ENCODE results near the gene LCE2B. TPM values are rescaled to one million over a fixed set of nuclear protein-coding genes. Genes with fewer than 3 reads are reported as not detected.
"Not testable (repeated sequence)": the region's sequence is repeated elsewhere in the genome, so short reads cannot be mapped to it uniquely, and the experiment has no call there.

The LCE2B gene, protein sequence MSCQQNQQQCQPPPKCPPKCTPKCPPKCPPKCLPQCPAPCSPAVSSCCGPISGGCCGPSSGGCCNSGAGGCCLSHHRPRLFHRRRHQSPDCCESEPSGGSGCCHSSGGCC
- total RNA-seq (2022) = not detected in 2 replicates
- Bru-seq, nascent RNA = not detected
- BruChase-seq, experiment 1, labeled RNA remaining after a 6-hour chase = not detected
- not detected for BruChase-seq, experiment 2, labeled RNA remaining after a 2-hour chase
- long read RNA-seq = 0 reads

DNA sequence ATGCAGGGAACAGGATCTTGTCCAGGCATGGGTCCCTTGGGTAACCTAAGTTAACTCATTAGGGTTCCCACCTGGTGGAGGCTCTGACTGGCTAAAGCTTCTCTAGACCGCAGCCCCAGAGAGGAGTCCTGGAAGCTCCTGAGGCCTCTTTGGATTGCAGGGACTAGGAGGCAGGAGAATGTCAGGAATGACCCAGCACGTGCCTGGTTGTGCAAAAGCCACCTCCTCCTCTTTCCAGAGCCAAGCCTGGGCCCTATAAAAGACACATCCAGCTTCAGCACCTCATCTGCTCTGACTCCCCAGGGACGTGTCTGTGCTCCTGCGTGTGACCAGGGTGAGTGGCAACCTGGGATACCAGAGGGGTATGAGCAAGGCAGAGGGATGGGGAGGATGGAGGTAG, at the start of gene LCE2B:
LCE2B (plus strand) TSS at position 301 of the 400 bp plus-strand sequence. CDS start 721 bp downstream, outside the sequence.
- DNase-seq (ENCODE audit: unreplicated experiment); H3K36me3 Mint-ChIP-seq (ENCODE audit: insufficient read depth, unreplicated experiment); POLR2A ChIA-PET; H3K27ac Mint-ChIP-seq (ENCODE audit: low read depth, unreplicated experiment); H3K4me1 Mint-ChIP-seq (ENCODE audit: insufficient read depth, unreplicated experiment); intact Hi-C loops (cut with micrococcal nuclease); CTCF ChIA-PET; H3K4me3 Mint-ChIP-seq (ENCODE audit: unreplicated experiment); BruUV-seq (replicated peaks); H3K9me3 Mint-ChIP-seq (ENCODE audit: unreplicated experiment): not testable (repeated sequence)
- peaks cover 41% of the 10 kb centered on the region for H3K27me3 Mint-ChIP-seq (ENCODE audit: insufficient read depth, unreplicated experiment)

DNA sequence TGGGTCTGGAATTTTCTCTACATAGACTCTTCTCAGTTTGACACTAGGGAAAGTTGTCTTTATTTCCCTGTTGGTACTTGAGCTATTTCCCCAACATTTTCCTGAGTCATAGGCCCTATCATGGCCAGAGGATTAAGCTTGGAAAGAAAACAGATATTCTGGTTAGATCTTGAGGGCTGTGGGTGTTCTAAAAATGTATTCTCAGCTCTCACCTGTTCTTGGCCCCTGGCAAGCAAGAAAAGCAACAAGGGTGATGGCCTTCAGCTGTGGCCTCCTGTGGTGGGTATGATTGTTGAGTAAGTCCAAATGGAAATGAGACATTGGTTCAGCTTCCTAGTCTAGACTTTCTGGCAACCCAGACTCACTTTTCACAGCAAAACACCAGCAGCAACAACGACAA, 45.6 kb upstream of the LCE2B start:
- no peak overlapping the region for H3K4me3 Mint-ChIP-seq (ENCODE audit: unreplicated experiment)
- no peak for DNase-seq (ENCODE audit: unreplicated experiment)
- intact Hi-C loops (cut with micrococcal nuclease) = no loop called here
- ChIA-PET POLR2A (interaction anchor here (0.6 to 0.7 kb wide), 2 partner anchors 9 to 10 kb away, joined by 3 to 4 read pairs; no protein-coding TSS in a partner anchor), CTCF (interaction anchor here (0.6 to 11.5 kb wide), 9 partner anchors 9 to 583 kb away, joined by 3 to 132 read pairs (median 4); partner anchors contain the start of gene LCE3A)
- H3K9me3 Mint-ChIP-seq (ENCODE audit: unreplicated experiment) = peaks cover 7% of the 10 kb centered on the region
- TF ChIP-seq, protein P1, sequence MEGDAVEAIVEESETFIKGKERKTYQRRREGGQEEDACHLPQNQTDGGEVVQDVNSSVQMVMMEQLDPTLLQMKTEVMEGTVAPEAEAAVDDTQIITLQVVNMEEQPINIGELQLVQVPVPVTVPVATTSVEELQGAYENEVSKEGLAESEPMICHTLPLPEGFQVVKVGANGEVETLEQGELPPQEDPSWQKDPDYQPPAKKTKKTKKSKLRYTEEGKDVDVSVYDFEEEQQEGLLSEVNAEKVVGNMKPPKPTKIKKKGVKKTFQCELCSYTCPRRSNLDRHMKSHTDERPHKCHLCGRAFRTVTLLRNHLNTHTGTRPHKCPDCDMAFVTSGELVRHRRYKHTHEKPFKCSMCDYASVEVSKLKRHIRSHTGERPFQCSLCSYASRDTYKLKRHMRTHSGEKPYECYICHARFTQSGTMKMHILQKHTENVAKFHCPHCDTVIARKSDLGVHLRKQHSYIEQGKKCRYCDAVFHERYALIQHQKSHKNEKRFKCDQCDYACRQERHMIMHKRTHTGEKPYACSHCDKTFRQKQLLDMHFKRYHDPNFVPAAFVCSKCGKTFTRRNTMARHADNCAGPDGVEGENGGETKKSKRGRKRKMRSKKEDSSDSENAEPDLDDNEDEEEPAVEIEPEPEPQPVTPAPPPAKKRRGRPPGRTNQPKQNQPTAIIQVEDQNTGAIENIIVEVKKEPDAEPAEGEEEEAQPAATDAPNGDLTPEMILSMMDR (IDR thresholded peaks at IDR 0.05; ENCODE audit: unreplicated experiment) = no peak
- no peak overlapping the region for H3K27ac Mint-ChIP-seq (ENCODE audit: low read depth, unreplicated experiment)
- peaks cover 6% of the 10 kb centered on the region for H3K4me1 Mint-ChIP-seq (ENCODE audit: insufficient read depth, unreplicated experiment)
- H3K27me3 Mint-ChIP-seq (ENCODE audit: insufficient read depth, unreplicated experiment) = no peaks in the 10 kb centered on the region
- BruUV-seq (replicated peaks) = no TSS peak
- H3K36me3 Mint-ChIP-seq (ENCODE audit: insufficient read depth, unreplicated experiment) = no peaks in the 10 kb centered on the region

DNA sequence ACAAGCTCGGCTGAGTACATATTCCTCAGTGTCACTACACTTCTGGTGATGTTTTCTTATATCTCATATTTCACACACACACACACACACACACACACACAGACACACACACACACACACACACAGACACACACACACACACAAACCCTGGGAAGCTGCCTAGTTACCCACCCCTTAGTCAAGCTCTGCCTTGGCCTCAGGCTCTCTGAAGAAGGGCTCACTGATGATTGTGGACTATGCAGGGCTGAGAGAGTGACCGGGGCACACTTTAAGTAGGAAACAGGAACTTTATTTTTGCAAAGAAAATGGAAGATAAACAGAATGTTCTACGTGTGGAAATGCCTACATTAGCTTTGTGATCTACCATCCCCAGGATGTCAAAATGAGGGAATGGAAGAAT, 42.0 kb upstream of the LCE2B start:
- DNase-seq (ENCODE audit: unreplicated experiment) = no peak
- intact Hi-C loops (cut with micrococcal nuclease) = no loop called here
- Mint-ChIP-seq H3K27ac (ENCODE audit: low read depth, unreplicated experiment) (no peak overlapping the region), H3K36me3 (ENCODE audit: insufficient read depth, unreplicated experiment) (no peaks in the 10 kb centered on the region), H3K4me1 (ENCODE audit: insufficient read depth, unreplicated experiment) (peaks cover 6% of the 10 kb centered on the region), H3K9me3 (ENCODE audit: unreplicated experiment) (peaks cover 5% of the 10 kb centered on the region), H3K27me3 (ENCODE audit: insufficient read depth, unreplicated experiment) (no peaks in the 10 kb centered on the region), H3K4me3 (ENCODE audit: unreplicated experiment) (no peak overlapping the region)
- TF ChIP-seq, protein P1 (IDR thresholded peaks at IDR 0.05; ENCODE audit: unreplicated experiment) = no peak
- ChIA-PET CTCF (interaction anchor here (0.6 to 11.5 kb wide), 7 partner anchors 12 to 779 kb away, joined by 3 to 132 read pairs (median 6); no protein-coding TSS in a partner anchor), POLR2A (interaction anchor here (0.7 kb wide), 1 partner anchor 26 kb away, joined by 3 read pairs; no protein-coding TSS in a partner anchor)
- no TSS peak for BruUV-seq (replicated peaks)

DNA sequence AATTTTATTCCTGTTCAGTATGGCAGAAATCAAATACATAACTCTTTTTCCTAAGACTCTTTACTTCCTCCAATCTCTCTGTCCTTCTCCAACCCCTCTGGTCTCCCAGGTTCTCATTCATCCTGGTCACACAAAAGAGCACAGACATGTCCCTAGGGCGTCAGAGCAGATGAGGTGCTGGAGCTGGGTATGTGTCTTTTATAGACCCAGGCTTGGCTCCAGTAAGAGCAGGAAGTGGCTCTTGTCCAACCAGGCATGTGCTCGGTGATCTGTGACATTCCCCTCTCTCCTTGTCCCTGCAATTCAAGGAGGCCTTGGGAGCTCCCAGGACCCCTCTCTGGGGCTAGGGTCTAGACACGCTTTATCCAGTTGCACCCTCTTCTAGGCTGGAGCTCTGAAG, 40.8 kb upstream of the LCE2B start:
- no peak overlapping the region for H3K4me3 Mint-ChIP-seq (ENCODE audit: unreplicated experiment)
- H3K27ac Mint-ChIP-seq (ENCODE audit: low read depth, unreplicated experiment) = no peak overlapping the region
- POLR2A ChIA-PET = interaction anchor here (1.3 kb wide), 1 partner anchor 9 kb away, joined by 7 read pairs; no protein-coding TSS in a partner anchor
- TF ChIP-seq, protein P1 (IDR thresholded peaks at IDR 0.05; ENCODE audit: unreplicated experiment) = no peak
- no TSS peak for BruUV-seq (replicated peaks)
- H3K36me3 Mint-ChIP-seq (ENCODE audit: insufficient read depth, unreplicated experiment) = no peaks in the 10 kb centered on the region
- DNase-seq (ENCODE audit: unreplicated experiment) = no peak
- H3K27me3 Mint-ChIP-seq (ENCODE audit: insufficient read depth, unreplicated experiment) = no peaks in the 10 kb centered on the region
- H3K9me3 Mint-ChIP-seq (ENCODE audit: unreplicated experiment) = no peaks in the 10 kb centered on the region
- peaks cover 6% of the 10 kb centered on the region for H3K4me1 Mint-ChIP-seq (ENCODE audit: insufficient read depth, unreplicated experiment)
- intact Hi-C loops (cut with micrococcal nuclease) = no loop called here
- CTCF ChIA-PET = interaction anchor here (0.7 to 14.4 kb wide), 6 partner anchors 9 to 579 kb away, joined by 3 to 253 read pairs (median 5); no protein-coding TSS in a partner anchor

All from MCF 10A (cell line).